ENCODE results near the gene FLRT1. TPM values are rescaled to one million over a fixed set of nuclear protein-coding genes. Genes with fewer than 3 reads are reported as not detected.

FLRT1 gene
- total and polyA plus RNA-seq, 3 donors from 2014 or later = 0.67 to 0.79 (median 0.74) TPM

DNA sequence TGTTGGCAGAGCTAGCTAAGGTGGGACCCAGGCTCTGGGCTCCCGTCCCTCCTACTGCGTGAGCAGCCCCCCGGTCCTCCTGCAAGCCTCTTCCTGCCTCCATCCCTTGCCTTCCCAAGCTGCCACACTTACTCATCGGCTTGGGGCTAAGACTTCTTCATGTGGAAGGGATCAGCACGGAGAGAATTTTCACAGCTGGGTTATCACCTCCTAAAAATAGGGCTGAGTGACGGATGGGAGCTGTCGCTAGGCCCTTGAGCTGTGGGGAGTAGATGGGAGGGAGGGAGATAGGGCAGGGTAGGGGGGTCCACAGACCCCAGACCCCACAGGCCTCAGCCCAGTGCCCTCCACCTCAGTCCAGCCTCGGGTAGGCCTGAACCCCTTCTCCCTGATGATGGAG, 41.0 kb downstream of the FLRT1 start:
- Histone ChIP-seq H3K27ac (no peak overlapping the region), H3K9me3 (no peaks in the 10 kb centered on the region), H3K4me3 (no peak overlapping the region), H3K27me3 (no peaks in the 10 kb centered on the region), H3K4me1 (peaks cover 7% of the 10 kb centered on the region), H3K36me3 (ENCODE audit: low read depth, missing control alignments) (no peaks in the 10 kb centered on the region)
- DNase-seq = no peak
- 83 to 88% methylated on average over 7 to 8 of the region's 8 CpGs for WGBS, 2 donors
- TF ChIP-seq, protein P1, sequence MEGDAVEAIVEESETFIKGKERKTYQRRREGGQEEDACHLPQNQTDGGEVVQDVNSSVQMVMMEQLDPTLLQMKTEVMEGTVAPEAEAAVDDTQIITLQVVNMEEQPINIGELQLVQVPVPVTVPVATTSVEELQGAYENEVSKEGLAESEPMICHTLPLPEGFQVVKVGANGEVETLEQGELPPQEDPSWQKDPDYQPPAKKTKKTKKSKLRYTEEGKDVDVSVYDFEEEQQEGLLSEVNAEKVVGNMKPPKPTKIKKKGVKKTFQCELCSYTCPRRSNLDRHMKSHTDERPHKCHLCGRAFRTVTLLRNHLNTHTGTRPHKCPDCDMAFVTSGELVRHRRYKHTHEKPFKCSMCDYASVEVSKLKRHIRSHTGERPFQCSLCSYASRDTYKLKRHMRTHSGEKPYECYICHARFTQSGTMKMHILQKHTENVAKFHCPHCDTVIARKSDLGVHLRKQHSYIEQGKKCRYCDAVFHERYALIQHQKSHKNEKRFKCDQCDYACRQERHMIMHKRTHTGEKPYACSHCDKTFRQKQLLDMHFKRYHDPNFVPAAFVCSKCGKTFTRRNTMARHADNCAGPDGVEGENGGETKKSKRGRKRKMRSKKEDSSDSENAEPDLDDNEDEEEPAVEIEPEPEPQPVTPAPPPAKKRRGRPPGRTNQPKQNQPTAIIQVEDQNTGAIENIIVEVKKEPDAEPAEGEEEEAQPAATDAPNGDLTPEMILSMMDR (IDR thresholded peaks at IDR 0.05) = no peak
- TF ChIP-seq POLR2A (IDR thresholded peaks at IDR 0.05) = no peak
- intact Hi-C loops (cut with DNase I; ENCODE audit: low total_unique reads) = no loop called here

DNA sequence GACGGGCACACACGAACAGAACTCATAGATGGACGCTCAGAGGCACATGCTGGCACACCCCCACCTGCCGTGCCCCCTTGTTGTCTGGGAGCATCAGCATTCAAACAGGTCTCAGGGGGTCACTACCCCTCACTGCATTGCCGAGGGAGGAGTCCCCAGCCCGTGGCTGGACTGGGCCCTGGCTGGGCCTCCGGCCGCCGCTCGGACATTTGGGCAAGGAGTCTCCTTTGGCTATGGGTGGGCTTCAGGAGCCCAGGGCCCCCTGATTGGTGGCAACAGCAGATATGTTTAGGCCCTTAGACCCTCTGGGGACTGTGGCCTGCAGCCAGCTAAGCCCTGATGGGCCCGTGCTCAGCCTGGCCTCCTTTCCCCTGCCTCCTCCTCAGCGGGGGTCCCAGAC, 41.9 kb downstream of the FLRT1 start:
- no peaks in the 10 kb centered on the region for H3K36me3 ChIP-seq (ENCODE audit: low read depth, missing control alignments)
- no peaks in the 10 kb centered on the region for H3K27me3 ChIP-seq
- H3K4me3 ChIP-seq = no peak overlapping the region
- DNase-seq = no peak
- 94 to 100% methylated on average over 3 to 12 of the region's 12 CpGs for WGBS, 2 donors
- peaks cover 7% of the 10 kb centered on the region for H3K4me1 ChIP-seq
- intact Hi-C loops (cut with DNase I; ENCODE audit: low total_unique reads) = no loop called here
- no peak overlapping the region for H3K27ac ChIP-seq
- TF ChIP-seq POLR2A (IDR thresholded peaks at IDR 0.05) = no peak
- TF ChIP-seq, protein P1 (IDR thresholded peaks at IDR 0.05) = no peak
- no peaks in the 10 kb centered on the region for H3K9me3 ChIP-seq

DNA sequence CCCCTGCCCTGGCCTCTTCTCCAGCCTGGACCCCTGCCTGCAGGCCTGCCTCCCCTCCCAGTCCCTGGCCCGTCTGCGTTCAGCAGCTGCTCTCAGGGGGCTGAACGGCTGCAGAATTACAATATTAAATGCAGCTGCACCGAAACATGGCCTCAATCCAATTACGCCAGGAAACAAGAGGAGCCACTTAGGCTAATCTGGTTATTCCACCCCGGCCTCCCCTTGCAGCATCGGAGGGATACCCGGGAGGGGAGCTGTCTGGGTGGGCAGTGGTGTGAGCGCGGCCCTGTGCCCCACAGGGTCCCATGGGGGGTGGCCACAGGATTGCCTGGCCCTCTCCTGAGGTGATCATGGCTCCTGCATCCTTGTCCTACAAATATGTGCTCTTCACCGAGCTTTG, 42.6 kb downstream of the FLRT1 start:
- intact Hi-C loops (cut with DNase I; ENCODE audit: low total_unique reads) = no loop called here
- H3K9me3 ChIP-seq = no peaks in the 10 kb centered on the region
- peaks cover 7% of the 10 kb centered on the region for H3K4me1 ChIP-seq
- 54 to 83% methylated on average over 1 to 11 of the region's 11 CpGs for WGBS, 2 donors
- no peak overlapping the region for H3K27ac ChIP-seq
- H3K27me3 ChIP-seq = no peaks in the 10 kb centered on the region
- H3K36me3 ChIP-seq (ENCODE audit: low read depth, missing control alignments) = no peaks in the 10 kb centered on the region
- TF ChIP-seq, protein P1 (IDR thresholded peaks at IDR 0.05) = no peak
- no peak for TF ChIP-seq POLR2A (IDR thresholded peaks at IDR 0.05)
- no peak overlapping the region for H3K4me3 ChIP-seq
- DNase-seq = no peak

DNA sequence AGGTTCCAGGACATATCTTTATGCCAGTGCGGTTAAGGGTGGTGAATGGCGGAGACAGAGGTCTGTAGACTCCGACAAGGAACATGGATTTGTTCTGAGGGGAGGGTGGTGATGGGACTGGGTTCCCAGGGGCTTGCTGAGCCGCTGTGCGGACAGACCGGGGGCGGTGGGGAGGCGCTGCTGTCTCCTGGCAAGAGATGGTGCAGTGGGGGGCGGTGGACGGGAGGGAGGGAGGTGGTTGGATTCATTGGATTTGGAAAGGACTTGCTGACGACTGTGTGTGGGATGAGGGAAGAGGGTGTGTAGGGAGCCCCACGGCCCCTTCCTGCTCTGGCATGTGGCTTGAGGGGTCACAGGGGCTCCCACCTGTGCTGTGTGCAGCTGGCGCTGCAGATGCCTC, 43.2 kb downstream of the FLRT1 start:
- Histone ChIP-seq H3K4me3 (no peak overlapping the region), H3K36me3 (ENCODE audit: low read depth, missing control alignments) (no peaks in the 10 kb centered on the region), H3K27me3 (no peaks in the 10 kb centered on the region), H3K27ac (no peak overlapping the region), H3K9me3 (no peaks in the 10 kb centered on the region), H3K4me1 (peaks cover 7% of the 10 kb centered on the region)
- 55 to 61% methylated on average over 12 to 13 of the region's 13 CpGs for WGBS, 2 donors
- no peak for DNase-seq
- TF ChIP-seq POLR2A (IDR thresholded peaks at IDR 0.05) = no peak
- TF ChIP-seq, protein P1 (IDR thresholded peaks at IDR 0.05) = no peak
- intact Hi-C loops (cut with DNase I; ENCODE audit: low total_unique reads) = no loop called here

DNA sequence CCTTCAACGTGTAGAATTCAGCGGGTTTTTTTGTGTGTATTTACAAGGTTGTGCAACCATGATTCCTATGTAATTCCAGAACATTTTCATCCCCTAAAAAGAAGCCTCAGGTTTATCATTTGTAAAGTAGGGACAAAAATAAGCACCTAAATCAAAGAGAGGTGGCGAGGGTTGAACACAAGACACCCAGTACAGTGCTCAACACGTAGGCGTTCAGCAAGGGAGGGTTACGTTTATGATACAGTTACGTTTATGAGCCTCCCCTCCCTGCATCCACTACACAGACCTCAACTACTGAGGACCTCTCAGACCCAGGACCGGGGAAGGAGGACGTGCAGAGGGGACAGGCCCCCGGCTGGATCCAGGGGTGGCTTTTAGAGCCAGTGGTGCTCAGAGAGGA, 44.7 kb downstream of the FLRT1 start:
- peaks cover 7% of the 10 kb centered on the region for H3K4me1 ChIP-seq

More for the DNA sequence above, 44.7 kb downstream of the FLRT1 start:
- intact Hi-C loops (cut with DNase I; ENCODE audit: low total_unique reads) = no loop called here
- 90 to 93% methylated on average over 10 of the region's 10 CpGs for WGBS, 2 donors
- Histone ChIP-seq H3K27ac (no peak overlapping the region), H3K36me3 (ENCODE audit: low read depth, missing control alignments) (no peaks in the 10 kb centered on the region), H3K4me3 (no peak overlapping the region), H3K9me3 (no peaks in the 10 kb centered on the region), H3K27me3 (no peaks in the 10 kb centered on the region)
- DNase-seq = no peak
- TF ChIP-seq, protein P1 (IDR thresholded peaks at IDR 0.05) = no peak
- TF ChIP-seq POLR2A (IDR thresholded peaks at IDR 0.05) = no peak

Measured in testis (tissue), 3 donors.